A673 (cell line): ENCODE measurements around the gene ADAMTS12.

Experiments
- CTCF ChIP-seq: fragments of 300-800, 200-600 bp; sonication (generic); conservative IDR thresholded peaks from 2 replicates; pipeline ENCODE4 v1.5.1; 2017; ENCODE audit warnings: low read depth, mild to moderate bottlenecking, antibody characterized with exemption, low read length, moderate library complexity, mixed read lengths
- EZH2 ChIP-seq: fragments of 200-600 bp; sonication (generic); IDR thresholded peaks from 2 replicates; pipeline ENCODE4 v1.6.1; 2017; ENCODE audit warnings: borderline replicate concordance, low read depth, mild to moderate bottlenecking, mixed read lengths, antibody characterized with exemption, low read length; ENCODE audit not compliant: poor library complexity, severe bottlenecking

GRCh38 chr5:33594006-33594405, 297.8 kb downstream of the ADAMTS12 start:
- TF ChIP-seq EZH2 (no peak), CTCF (no peak)
